DMS79 treated with DMSO at 0.1 percent for 48 hours (cell line): ENCODE data around the gene EHD4.

Experiments used
- DNase-seq: peaks from one replicate; lab custom pipeline; 2025; lab: John Stamatoyannopoulos, UW

Gene EHD4

GRCh38 chr15:41860049-41860828, 112.1 kb downstream of the EHD4 start:
- DNase-seq: no peak

GRCh38 chr15:41858756-41859155, 113.6 kb downstream of the EHD4 start:
- no peak for DNase-seq

GRCh38 chr15:41857316-41857715, 115.0 kb downstream of the EHD4 start:
- no peak for DNase-seq

GRCh38 chr15:41856716-41857115, 115.6 kb downstream of the EHD4 start:
- no peak for DNase-seq

GRCh38 chr15:41856262-41856661, 116.1 kb downstream of the EHD4 start:
- DNase-seq: no peak

- no peak for DNase-seq
Measured at GRCh38 chr15:41855261-41855961, 116.9 kb downstream of the EHD4 start.

GRCh38 chr15:41854443-41854842, 117.9 kb downstream of the EHD4 start:
- peak; percentile 20 for DNase-seq

- no peak for DNase-seq
Measured at GRCh38 chr15:41853831-41854230, 118.5 kb downstream of the EHD4 start.

- DNase-seq: peak; percentile 63
Measured at GRCh38 chr15:41852736-41853590, 119.4 kb downstream of the EHD4 start.

- DNase-seq: no peak
Measured at GRCh38 chr15:41851755-41852370, 120.5 kb downstream of the EHD4 start.

GRCh38 chr15:41851167-41851523, 121.2 kb downstream of the EHD4 start:
- DNase-seq: peak; percentile 36

- DNase-seq: no peak
Measured at GRCh38 chr15:41850482-41851166, 121.7 kb downstream of the EHD4 start.

- DNase-seq: no peak
Measured at GRCh38 chr15:41849861-41850260, 122.5 kb downstream of the EHD4 start.

GRCh38 chr15:41849204-41849603, 123.2 kb downstream of the EHD4 start:
- no peak for DNase-seq

GRCh38 chr15:41848631-41849030, 123.7 kb downstream of the EHD4 start:
- DNase-seq: no peak

- no peak for DNase-seq
Measured at GRCh38 chr15:41847981-41848380, 124.4 kb downstream of the EHD4 start.

GRCh38 chr15:41847206-41847605, 125.2 kb downstream of the EHD4 start:
- DNase-seq: no peak
